Endodermal cell (in vitro differentiated cells): ENCODE data around the gene ADISSP. TPM values are rescaled to one million over a fixed set of nuclear protein-coding genes. Genes with fewer than 3 reads are reported as not detected.

Experiments used
- DNase-seq: peaks from one replicate; pipeline ENCODE4 v3.0.0-alpha.2; 2017
- H3K27ac ChIP-seq: 2 replicates; pipeline ENCODE4 v1.5.1; 2013; ENCODE audit warnings: mild to moderate bottlenecking, low read depth, low read length, moderate library complexity
- H3K27me3 ChIP-seq: 2 replicates; pipeline ENCODE4 v1.6.1; 2013; ENCODE audit warnings: mild to moderate bottlenecking, low read length, moderate library complexity; ENCODE audit not compliant: insufficient read depth, control insufficient read depth, poor library complexity, severe bottlenecking
- H3K36me3 ChIP-seq: 2 replicates; pipeline ENCODE4 v1.7.0; 2013; ENCODE audit warnings: mild to moderate bottlenecking, low read length, moderate library complexity; ENCODE audit not compliant: control insufficient read depth, insufficient read depth
- H3K4me1 ChIP-seq: one replicate; pipeline ENCODE4 v1.7.0; 2013; ENCODE audit warnings: low read length; ENCODE audit not compliant: control insufficient read depth, insufficient read depth
- H3K4me3 ChIP-seq: 2 replicates; pipeline ENCODE4 v1.5.1; 2013; ENCODE audit warnings: mild to moderate bottlenecking, low read length, moderate library complexity
- H3K9ac ChIP-seq: 2 replicates; pipeline ENCODE4 v1.6.1; 2013; ENCODE audit warnings: mild to moderate bottlenecking, low read length, moderate library complexity; ENCODE audit not compliant: poor library complexity, severe bottlenecking; ENCODE audit errors: extremely low read depth
- H3K9me3 ChIP-seq: 2 replicates; pipeline ENCODE4 v1.6.1; 2013; ENCODE audit warnings: mild to moderate bottlenecking, low read length, moderate library complexity; ENCODE audit not compliant: control insufficient read depth
- H3K27ac Mint-ChIP-seq: 2 replicates; pipeline ENCODE4 v1.8.0; 2020; ENCODE audit warnings: mixed read lengths
- H3K27me3 Mint-ChIP-seq: 2 replicates; pipeline ENCODE4 v1.8.0; 2021; ENCODE audit warnings: mild to moderate bottlenecking, mixed read lengths; ENCODE audit not compliant: insufficient read depth
- H3K36me3 Mint-ChIP-seq: 2 replicates; pipeline ENCODE4 v1.8.0; 2020; ENCODE audit warnings: low read depth, mixed read lengths
- H3K4me1 Mint-ChIP-seq: 2 replicates; pipeline ENCODE4 v1.8.0; 2020; ENCODE audit warnings: mixed read lengths
- H3K4me3 Mint-ChIP-seq: 2 replicates; pipeline ENCODE4 v1.8.0; 2020; ENCODE audit warnings: mild to moderate bottlenecking, moderate library complexity, mixed read lengths
- H3K9me3 Mint-ChIP-seq: 2 replicates; pipeline ENCODE4 v1.8.0; 2020; ENCODE audit warnings: mild to moderate bottlenecking, mixed read lengths
- CTCF ChIP-seq: fragments of 200-600 bp; sonication (generic); conservative IDR thresholded peaks from 2 replicates; pipeline ENCODE4 v1.5.0; 2021; ENCODE audit warnings: antibody characterized with exemption, mild to moderate bottlenecking
- WGBS, 2 experiments: methylation state at CpG; one replicate each; pipeline versions ENCODE4 v1.1.5 to v1.1.7; 2013; ENCODE audit warnings: missing lambda C conversion rate in 2 of 2, mixed read lengths in 1 of 2; ENCODE audit not compliant: insufficient coverage in 1 of 2, insufficient read length in 1 of 2; 5-methylcytosine and 5-hydroxymethylcytosine counted together
- total RNA-seq, 2 donors: library from RNA; stranded (reverse); fragmentation: NEBNext Ultra II Directional in 1 of 2; extraction: Animal tissue kit (Norgen Biotek cat#: 25700) in 1 of 2; gene quantifications; 2 replicates in 1 of 2; 3 replicates in 1 of 2; pipeline ENCODE4 v1.2.1, GENCODE V29; 2021

ADISSP gene
- total RNA-seq, 2 donors from 2014 or later = 38.8 to 43.3 TPM

DNA sequence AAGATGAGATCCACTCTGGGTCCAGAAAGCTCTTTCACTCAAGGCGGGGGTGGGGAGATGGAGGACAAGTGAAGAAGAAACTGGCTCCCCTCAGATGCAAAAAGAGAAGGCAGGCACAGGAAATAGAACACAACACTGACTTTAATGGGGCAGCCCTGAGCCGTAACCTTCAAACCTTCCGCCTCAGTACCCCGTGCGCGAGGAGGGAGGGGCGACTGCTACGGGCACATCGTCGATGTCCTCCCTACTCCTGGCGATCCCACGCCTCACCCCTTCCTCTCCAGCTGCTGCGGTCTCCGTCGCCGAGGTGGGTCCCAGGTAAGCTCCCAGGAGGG, 9.8 kb upstream of the ADISSP start:
- TF ChIP-seq CTCF = no peak
- Mint-ChIP-seq H3K4me3 (peak overlapping the region; percentile 47), H3K27ac (no peak overlapping the region), H3K4me1 (peaks cover 2% of the 10 kb centered on the region), H3K9me3 (no peaks in the 10 kb centered on the region), H3K27me3 (peaks cover 76% of the 10 kb centered on the region), H3K36me3 (no peaks in the 10 kb centered on the region)
- H3K4me3 ChIP-seq = peak overlapping the region; percentile 69
- no peak for DNase-seq
- peaks cover 3% of the 10 kb centered on the region for H3K4me1 ChIP-seq
- H3K36me3 ChIP-seq = no peaks in the 10 kb centered on the region
- peaks cover 62% of the 10 kb centered on the region for H3K27me3 ChIP-seq
- no peaks in the 10 kb centered on the region for H3K9me3 ChIP-seq
- 27 to 40% methylated on average over 1 to 16 of the region's 16 CpGs for WGBS, 2 experiments
- no peak overlapping the region for H3K27ac ChIP-seq
- no peak overlapping the region for H3K9ac ChIP-seq

DNA sequence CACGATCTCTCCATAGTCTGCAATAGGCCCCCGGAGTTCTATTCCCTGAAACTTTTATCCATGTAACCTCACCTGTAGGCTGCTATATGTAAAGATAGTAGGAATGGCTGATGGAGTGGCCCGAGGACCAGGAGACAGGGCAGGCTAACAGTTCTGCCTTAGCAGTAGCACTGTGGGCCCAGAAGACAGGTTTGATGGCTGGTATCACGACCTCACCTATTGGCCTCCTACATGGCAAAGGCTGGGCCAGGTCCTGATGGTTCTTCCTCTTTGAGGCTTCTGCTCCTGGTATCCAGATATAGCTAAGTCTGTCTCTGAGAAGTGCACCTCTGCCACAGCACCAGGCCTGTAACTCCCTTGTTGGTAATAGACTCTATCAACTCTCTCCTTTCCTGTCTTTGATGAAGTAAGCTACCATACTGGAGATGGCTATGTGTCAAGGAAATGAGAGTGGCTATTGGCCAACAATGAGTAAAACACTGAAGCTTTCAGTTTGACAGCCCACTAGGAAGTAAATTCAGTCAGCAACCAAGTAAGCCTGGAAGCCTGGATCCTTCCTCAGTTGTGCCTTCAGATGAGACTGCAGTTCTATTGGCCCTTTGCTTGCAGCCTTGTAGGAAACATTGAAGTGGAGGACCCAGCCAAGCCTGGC, 8.0 kb upstream of the ADISSP start:
- peak; percentile 29 for DNase-seq
- no peaks in the 10 kb centered on the region for H3K9me3 ChIP-seq
- no peak overlapping the region for H3K4me3 ChIP-seq
- H3K9me3 Mint-ChIP-seq = no peaks in the 10 kb centered on the region
- H3K27ac ChIP-seq = no peak overlapping the region
- H3K9ac ChIP-seq = no peak overlapping the region
- no peaks in the 10 kb centered on the region for H3K4me1 Mint-ChIP-seq
- H3K36me3 Mint-ChIP-seq = no peaks in the 10 kb centered on the region
- H3K27me3 ChIP-seq = peaks cover 58% of the 10 kb centered on the region
- no peak overlapping the region for H3K4me3 Mint-ChIP-seq
- H3K36me3 ChIP-seq = no peaks in the 10 kb centered on the region
- WGBS, 2 experiments = 71 to 90% methylated on average over 2 to 4 of the region's 4 CpGs
- peaks cover 77% of the 10 kb centered on the region for H3K27me3 Mint-ChIP-seq
- peaks cover 3% of the 10 kb centered on the region for H3K4me1 ChIP-seq
- no peak overlapping the region for H3K27ac Mint-ChIP-seq
- no peak for TF ChIP-seq CTCF

DNA sequence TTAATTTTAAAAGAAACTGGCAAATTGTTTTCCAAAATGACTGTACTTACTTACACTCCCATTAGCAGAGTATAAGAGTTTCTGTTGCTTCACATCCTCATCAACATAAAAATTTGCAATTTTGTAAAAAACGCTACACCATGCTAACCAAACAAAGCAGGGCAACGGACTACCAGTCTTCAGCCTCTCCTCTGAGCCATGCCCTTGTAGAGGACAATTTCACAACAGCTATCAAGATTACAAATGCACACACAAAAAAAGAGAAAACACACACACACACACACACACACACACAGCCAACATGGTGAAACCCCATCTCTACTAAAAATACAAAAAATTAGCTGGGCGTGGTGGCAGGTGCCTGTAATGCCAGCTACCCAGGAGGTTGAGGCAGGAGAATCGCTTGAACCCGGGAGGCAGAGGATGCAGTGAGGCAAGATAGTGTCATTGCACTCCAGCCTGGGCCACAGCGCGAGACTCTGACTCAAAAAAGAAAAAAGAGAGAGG, 4.1 kb upstream of the ADISSP start:
- no peak overlapping the region for H3K27ac ChIP-seq
- H3K4me3 Mint-ChIP-seq = no peak overlapping the region
- no peak for DNase-seq
- peaks cover 3% of the 10 kb centered on the region for H3K4me1 Mint-ChIP-seq
- peaks cover 18% of the 10 kb centered on the region for H3K27me3 ChIP-seq
- WGBS, 2 experiments = 78 to 83% methylated on average over 3 to 7 of the region's 7 CpGs
- TF ChIP-seq CTCF = no peak
- no peaks in the 10 kb centered on the region for H3K9me3 ChIP-seq
- H3K36me3 ChIP-seq = no peaks in the 10 kb centered on the region
- no peaks in the 10 kb centered on the region for H3K9me3 Mint-ChIP-seq
- no peaks in the 10 kb centered on the region for H3K36me3 Mint-ChIP-seq
- no peak overlapping the region for H3K9ac ChIP-seq
- no peaks in the 10 kb centered on the region for H3K4me1 ChIP-seq
- H3K4me3 ChIP-seq = no peak overlapping the region
- H3K27me3 Mint-ChIP-seq = peaks cover 51% of the 10 kb centered on the region
- H3K27ac Mint-ChIP-seq = no peak overlapping the region
